C4-2B (cell line): ENCODE data around the gene NHLRC2.
A peak's percentile ranks its signal among the peaks of the same experiment; 100 is the strongest.

Experiments
- CTCF ChIP-seq: fragments of 450-650 bp; conservative IDR thresholded peaks from 2 replicates; pipeline ENCODE4 v1.5.1; 2017; ENCODE audit warnings: mild to moderate bottlenecking
- ZFX ChIP-seq: fragments of 450-650 bp; IDR thresholded peaks from 2 replicates; pipeline ENCODE4 v1.6.1; 2017

- peak; percentile 12; the same call in 1 of the 2 replicates for TF ChIP-seq CTCF
- no peak for TF ChIP-seq ZFX
These were observed 73.0 kb downstream of the NHLRC2 start for GRCh38 chr10:113927440-113927839.
